GM18519 (cell line): ENCODE data around the gene DDX41.
"Not testable (repeated sequence)": the region's sequence is repeated elsewhere in the genome, so short reads cannot be mapped to it uniquely, and the experiment has no call there.

Source experiments
- ATAC-seq: cut with Tn5 transposase; IDR thresholded peaks from one replicate; pipeline ENCODE4 v1.9.1; 2021; ENCODE audit warnings: mild to moderate bottlenecking, moderate library complexity; ENCODE audit not compliant: unreplicated experiment, low FRiP score

Gene DDX41

DNA sequence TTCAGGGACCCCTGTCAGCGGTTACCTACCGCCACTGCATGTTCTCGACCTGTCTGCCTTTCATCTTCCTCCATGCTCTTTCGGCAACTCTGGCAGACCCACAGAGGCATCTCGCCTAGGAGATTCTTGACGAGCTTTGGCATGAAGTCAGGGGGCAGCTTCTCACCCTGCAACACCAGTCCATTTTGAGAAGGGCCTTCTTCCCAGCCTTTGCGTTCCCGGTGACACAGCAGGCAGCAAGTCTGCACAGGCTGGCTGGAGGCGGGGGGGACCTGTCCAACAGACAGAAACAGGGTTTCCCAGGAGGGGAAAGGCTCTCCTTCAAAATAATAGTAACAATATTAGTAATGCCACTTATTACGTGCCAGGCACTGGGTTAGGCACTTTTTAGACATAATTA, 22.1 kb upstream of the DDX41 start:
- no peak for ATAC-seq

DNA sequence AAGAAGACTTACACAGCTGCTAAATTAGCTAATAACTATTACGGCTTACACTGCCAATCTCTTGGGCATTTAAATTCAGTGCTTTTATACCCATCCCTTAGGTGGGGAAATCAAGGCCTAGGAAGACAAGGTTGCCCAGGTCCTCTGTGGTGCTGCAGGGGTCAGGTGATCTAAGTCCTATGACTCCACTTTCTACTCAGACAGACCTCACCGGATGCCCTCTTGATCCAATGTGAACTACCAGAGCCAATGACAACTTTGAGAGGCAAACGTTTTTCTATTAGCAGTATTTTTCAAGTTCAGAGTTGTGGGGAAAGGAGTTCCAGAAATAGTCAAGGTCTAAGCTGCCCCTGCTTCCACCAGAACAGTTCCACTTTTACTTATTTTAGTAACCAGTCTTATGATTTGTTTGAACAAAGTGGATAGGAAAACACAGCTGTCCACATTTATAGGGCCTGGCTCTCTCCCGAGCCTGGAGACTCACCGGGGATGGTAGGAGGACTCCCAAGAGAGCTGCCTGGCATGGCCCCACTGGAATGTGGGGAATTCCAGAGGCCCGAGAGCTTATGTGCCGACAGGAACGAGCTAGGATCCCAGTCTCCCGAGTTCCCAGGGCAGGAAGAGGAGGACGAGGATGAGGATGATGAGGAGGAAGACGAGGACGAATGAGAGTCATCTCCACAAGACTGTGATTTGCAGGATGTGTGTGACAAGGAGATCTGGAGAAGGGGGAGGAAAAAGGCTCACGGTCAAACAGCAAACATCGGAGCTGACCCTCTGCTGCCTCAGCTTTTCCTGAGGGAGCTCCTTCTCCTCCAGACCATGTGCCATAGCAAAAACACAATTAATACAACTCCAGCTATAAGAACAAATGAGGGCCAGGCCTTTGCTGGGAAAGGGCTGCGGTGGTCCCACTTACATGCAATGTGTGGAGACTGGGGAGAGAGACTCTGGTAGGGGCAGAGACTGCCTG, 20.9 kb upstream of the DDX41 start:
- no peak for ATAC-seq

DNA sequence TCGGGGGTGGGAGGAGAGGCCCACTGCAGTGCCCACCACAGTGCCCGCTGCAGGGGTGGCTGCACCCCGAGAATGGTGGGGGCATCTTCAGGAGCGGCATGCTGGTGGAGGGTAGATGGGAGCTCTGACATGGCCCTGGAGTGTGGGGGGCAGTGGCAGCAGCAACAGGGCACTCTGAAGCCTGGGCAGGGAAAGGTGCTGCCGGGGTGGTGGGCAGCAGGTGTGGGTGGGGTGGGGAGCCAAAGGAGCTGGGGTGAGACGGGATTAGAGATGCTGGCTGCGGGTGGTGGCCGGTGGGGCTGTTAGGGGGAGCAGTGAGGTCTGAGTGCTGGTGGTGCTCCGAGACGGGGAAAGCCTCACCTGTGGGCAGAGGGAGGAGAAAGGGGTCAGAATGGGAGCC, 19.6 kb upstream of the DDX41 start:
- ATAC-seq, result no peak

DNA sequence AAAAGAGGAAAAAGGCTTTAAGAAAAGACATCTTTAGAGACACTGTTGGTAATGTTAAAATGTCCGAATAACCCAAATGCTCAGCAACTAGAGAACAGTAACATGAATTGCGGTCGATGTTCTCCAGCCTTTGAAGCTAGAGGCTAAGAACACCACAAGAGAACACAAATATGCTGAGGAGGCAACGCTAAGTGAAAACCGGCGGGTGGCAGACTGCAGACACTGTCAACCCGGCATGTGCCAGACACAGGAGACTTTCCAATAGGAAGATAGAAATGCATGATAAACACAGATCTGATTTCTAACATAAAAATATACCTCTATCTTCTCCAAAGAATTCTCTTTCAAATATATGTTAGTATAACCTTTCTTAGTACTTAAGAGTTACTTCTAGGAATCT, 18.4 kb upstream of the DDX41 start:
- no peak for ATAC-seq

DNA sequence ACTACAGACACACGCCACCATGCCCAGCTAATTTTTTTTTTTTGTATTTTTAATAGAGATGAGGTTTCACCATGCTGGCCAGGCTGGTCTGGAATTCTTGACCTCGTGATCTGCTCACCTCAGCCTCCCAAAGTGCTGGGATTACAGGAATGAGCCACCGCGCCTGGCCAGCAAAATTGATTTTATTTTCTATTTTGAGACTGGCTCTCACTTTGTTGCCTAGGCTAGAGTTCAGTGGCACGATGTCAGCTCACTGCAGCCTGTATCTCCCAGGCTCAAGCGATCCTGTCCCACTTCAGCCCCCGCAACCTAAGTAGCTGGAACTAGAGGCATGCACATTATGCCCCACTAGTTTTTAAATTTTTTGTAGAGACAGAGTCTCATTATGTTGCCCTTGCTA, 17.7 kb upstream of the DDX41 start:
- ATAC-seq, result not testable (repeated sequence)

DNA sequence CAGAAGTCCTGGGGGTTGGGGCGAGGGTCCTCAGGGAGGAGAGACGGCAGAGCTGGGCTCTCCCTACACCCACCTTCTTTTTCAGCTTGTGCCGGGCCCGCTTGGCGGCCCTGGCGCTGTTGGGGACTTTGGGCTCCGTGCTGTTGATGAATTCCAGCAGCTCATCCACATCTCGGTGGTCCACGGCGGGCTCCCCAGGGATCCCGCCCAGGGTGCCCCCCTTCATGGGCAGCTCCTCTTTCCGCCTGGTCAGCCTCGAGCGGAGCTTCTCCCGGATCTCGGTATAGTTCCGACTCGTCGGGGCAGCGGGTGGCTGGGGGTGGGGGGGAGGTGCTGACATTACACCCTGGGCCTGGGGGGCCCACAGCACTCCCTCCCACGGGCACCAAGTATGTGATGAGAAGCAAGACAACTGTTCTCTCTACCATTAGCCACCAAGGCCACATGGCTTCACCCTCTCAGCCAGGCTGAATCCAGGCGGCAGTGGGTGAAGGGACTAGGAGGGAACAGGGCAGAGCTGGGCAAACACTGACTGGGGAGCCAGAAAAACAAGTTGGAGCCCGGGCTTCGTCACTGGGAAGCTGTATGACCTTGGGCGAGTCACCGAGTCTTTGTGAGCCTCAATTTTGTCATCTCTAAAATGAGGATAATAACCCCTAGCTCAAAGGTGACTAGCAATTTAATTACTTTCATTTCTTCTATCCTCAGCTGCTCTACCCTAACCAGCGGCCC, 14.6 kb upstream of the DDX41 start:
- ATAC-seq, result no peak

DNA sequence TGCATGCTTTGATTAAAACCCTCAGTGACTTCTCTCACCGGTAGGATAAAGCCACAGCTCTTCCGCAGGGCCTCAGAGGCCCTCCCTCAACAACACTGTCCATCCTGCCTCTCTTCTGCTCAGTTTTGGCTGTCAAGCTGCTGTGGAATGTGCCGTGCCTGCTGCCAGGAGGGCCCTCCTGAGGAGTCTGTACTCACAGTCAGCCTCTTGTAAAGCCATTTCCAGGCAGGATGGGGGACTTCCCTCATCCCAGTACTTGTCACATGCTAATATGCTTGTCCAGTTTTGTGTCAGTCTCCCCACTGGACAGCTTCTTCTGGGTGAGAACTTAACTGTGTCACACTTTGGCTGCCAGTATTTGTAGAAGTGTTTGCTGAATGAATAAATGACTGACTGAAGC, 13.9 kb upstream of the DDX41 start:
- no peak for ATAC-seq

DNA sequence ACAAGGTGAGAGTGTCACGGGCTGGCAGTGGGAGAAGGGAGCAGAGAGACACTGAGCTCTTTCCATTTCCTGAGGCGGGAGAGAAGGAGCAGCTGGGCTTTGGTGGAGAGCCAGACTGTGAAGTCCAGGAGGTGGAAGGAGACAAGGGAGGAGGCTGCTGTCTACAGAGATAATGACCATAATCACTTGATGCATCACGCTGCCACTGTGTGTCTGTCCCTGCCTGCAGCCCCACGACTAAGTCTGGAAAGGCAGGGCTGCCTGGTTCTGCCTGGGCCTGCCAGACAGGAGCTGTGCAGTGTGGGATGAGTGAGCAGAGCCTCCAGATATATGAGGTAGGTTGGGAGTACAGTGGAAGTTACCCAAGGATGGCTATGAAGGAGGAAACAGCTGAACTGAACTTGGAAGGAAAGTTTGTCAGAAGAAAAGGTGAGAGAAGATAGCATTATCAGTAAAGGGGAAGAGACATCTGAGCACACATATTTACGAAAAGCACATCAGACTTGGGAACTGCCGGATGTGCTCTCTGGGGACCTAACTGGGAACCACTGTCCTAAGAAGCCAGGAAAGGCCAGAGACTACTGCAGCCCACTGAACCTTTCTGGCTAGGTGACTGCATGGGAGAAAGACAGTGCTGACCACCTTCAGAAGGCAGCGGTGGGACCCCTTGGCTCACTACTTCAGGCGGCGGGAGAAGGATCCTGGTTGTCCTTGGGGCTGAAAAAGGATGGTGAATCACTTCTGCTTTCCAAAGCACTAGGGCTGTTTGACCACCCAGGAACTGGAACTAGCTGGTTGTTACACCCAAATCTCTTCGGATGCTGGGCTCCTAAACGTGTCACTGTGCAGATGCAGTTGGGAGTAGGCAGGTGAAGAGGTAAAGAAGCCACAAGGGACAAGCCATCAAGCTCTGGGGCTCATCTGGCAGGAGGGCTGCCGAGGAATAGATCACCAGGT, 12.8 kb upstream of the DDX41 start:
- no peak for ATAC-seq

DNA sequence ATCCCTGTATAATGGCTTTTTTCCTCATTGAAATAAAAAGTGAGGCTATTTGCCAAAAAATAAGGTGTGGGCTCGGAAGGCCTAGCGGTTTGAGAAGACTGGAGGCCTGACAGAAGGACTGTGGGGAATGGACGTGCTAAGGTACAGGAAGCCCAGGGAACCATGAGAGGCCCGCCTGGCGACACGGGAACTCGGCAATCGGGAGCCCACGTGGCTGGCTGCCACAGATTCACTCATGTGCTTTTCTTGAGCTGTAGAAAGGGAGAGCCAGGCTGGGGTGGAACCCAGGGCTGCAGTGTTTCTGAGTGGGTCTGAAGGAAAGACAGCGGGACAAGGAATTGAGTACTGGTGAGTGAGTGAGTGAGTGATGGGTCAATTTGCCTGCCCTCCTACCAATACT, 11.9 kb upstream of the DDX41 start:
- no peak for ATAC-seq

DNA sequence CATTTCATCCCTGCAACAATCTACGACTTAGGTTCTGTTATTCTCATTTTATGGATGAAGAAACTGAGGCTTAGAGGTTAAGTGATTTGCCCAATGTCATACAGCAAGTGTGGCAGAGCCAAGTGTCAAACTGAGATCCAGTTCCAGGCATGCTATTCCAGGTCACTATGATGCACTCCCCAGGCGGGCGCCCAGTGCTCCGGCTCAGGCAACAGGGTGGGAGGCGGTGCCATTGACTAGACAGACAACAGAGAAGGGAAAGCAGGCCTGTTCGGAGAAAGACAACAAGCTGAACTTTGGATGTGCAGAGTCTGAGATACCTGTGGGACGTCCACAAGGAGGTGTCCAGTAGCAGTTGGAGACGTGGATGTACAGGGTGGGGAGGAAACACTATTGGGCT, 10.8 kb upstream of the DDX41 start:
- ATAC-seq, result no peak

DNA sequence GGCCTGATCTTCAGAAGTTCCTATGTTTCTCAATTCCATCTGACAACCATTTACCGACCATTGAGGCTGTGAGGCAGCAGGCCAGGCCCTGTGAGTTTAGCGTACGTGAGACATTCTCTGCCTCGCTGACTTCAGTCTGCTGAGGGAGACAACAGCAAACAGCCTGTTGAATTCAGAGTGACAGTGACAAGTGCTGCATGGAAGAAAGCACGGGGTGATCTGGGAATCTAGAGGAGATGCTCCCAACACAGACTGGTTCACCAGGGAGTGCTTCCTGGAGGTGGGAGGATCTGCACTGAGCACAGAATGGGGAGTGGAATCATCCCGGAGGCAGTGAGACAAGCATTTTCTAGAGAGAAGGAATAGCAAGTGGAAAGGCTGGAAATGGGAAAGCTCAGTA, 10.0 kb upstream of the DDX41 start:
- no peak for ATAC-seq

DNA sequence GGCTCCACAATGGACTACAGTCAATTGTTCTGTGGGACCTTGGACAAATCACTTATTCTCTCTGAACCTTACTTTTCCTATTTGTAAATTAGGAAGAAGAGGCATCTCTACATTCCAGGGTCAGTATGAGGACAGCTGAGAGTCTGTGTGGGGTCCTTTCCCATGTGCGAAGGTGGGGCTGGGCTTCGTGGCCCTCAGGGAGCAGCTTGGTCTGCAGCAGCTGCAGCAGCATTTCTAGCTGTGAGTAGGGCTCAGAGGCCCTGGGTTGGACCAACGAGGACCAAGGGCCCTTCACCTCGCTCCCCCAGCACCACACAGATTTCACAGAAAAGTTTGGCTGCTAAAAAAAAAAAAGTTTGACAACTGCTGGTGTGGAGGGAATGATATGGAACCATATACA, 9.4 kb upstream of the DDX41 start:
- ATAC-seq, result no peak

DNA sequence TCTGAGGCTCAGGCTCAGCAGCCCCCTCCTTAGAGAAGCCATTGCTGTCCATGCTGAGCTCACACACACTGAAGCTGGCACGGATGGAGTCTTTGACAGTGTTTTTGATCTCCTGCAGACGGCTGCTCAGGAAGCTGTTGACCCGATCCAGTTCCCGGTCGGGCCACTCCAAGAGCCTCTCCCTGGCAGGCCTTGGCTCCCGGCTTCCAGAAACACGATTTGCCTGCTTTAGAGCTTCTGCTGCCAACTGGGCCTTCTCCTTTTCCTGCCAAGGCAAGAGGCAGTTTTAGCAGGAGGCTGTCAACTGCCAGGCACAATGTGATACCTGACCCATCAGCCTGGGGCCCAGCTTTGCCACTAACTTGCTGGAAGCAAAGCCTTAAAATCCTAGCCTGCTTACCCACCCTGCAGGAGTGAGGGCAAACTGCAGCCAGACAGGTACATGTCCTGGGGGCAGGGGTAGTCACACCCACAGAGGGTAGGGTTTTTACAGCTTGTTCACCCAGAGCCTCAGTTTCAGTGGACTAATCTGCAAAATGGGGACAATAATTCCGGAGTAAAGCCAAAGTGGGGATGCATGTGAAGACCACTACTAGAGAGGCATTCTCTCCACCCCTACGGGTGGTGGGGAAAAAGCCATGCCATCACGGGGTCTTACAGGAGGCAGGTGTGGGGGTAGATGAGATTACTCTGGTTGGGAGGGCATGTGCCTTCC, 8.3 kb upstream of the DDX41 start:
- no peak for ATAC-seq

DNA sequence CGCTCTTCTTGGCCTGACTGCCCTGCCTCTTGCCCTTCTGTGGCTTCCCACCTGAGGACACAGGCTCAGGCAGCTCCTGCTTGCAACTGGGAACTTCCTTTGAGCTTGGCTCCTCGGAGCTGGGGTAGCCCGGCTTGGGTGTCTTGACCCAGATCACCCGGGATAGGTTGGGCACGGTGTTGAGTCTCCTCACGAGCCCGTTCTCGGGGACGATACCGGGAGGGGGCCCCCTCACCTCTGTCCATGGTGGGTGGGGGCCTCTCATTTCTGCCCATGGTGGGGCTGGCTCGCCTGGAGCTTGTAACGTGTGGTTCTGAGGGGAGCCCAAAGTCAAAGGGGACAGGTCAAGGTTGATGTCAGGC, 7.8 kb upstream of the DDX41 start:
- ATAC-seq, result no peak

DNA sequence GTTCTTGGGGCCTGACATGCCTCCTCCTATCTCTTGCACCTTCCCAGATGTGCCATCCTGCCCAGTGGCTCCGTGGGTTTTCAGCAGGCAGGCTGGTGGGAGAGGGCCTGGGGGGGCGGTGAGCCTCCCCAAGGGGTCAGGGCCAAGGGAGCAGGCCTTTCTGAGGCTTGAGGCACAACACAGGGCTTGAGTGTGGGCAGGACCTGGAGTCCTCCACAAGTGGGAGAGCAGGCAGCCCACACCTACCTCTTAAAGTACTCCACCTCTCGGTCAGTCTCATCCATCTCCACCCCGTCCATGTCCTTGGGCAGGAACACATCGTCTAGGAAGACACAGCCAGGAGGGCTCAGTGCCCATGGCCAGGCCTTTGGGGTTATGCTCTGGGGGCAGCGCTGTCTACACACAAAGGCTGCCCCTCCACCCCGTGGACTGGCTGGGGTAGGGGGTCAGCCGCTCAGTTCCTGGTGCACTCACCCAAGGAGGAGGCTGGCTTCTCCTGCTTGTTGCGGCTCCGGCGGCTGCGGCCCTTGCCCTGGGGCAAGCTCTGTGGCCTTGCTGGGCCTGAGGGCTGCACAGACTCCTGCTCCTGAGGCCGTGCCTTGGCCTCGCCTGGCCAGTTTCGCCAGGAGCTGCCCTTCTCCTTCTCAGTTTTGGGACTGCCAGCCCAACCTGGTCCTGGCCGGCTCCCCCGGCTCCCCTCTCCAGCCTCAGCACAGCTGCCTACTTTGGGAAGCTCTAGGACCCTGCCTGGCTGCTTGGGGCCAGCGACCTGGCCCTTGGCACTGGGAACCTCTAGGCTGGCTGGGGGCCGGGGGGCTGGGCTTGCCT, 7.2 kb upstream of the DDX41 start:
- no peak for ATAC-seq

DNA sequence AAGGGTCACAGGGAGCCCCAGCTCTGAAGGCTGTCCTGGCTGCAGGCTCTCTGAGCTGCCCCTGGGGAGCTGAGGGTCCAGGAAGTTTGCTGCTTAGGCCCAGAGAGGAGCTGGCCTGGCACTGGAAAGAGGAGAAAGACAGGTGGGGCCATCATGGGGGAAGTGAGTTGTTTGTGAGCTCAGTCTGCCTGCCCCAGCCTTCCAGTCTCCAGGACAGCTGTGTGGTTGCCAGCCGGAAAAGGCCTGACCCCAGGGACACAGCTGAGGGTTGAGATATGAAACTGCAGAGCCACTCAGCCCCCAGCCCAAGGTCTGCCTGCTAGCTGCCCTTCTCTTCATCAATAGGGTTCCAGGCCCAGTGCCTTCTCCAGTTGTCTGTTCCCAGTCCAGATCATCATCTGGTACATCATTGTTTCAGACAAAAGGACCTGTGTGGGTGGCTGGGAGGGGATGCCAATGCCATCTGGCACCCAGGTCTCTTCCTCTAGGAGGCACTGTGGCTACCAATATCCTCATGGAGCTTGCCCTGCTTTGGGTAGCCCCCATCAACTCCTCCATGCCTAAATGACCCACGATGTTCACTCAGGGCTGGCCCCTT, 4.3 kb upstream of the DDX41 start:
- no peak for ATAC-seq

DNA sequence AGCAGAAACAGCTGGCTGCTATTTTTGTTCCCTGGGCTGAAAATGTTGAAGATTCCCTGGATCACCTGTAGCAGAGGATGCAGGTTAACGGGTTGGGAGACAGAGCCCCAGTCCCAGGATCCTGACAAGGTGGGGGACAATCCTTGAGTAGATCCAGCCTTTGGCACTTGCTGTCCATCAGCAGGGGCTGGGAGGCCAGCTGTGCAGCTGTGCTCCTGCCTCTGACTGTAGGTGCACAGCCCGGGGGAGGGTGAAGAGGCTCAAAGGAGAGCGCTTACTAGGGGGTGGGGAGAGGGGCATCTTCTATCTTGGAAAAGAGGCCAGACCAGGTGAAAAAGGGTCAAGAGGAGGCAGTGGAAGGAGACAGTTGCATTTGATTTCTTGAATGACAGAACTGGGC, 3.5 kb upstream of the DDX41 start:
- ATAC-seq, result no peak

DNA sequence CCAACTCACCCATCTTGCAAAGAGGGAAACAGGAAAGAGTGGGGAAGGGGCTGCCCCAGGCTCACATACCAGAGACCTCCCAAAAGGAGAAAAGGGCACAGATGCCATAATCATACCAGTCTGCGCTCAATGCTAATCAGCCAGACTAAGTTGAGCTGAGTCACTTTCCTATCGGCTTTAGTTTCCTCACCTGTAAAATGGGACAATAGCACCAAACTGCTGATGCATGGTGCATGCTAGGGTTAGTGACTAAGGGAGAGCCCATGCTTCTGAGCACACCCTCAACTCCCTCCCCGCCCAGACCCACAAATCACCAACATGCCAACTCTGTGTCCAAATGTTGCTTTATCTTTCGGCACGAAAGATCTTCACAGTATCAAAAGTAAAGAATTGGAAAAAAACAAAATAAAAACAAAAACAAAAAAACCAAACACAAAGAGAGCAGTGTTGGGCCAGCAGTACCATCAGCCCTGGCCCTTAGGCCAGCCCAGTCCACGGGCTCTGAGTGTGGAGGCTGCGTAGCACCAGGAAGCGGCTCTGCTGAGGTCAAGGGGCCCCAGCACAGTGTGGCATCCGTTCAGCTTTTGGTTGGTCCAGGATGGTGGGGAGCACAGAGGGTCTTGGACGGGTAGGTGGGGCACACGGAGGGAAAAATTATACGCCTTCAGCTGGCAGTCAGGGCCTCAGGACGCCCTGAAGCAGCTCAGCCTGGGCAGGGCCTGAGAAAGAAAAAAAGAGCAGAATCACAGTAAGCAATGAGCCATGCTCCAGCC, 2.9 kb upstream of the DDX41 start:
- no peak for ATAC-seq
